Thyroid gland (tissue), 4 donors: ENCODE measurements around the gene SLC9A7. TPM values are rescaled to one million over a fixed set of nuclear protein-coding genes. Genes with fewer than 3 reads are reported as not detected.
"Not testable (repeated sequence)": the region's sequence is repeated elsewhere in the genome, so short reads cannot be mapped to it uniquely, and the experiment has no call there.

Experiments used
- DNase-seq, 2 donors: peaks; one replicate each; pipeline ENCODE4 v3.0.0-alpha.2; 2019
- H3K27ac ChIP-seq, 3 donors: fragments of 200-600 bp; sonication (generic); 1 replicate in 2 of 3; 2 replicates in 1 of 3; pipeline ENCODE4 v1.5.1; 2016 to 2019; ENCODE audit warnings: mild to moderate bottlenecking in 1 of 3, moderate library complexity in 1 of 3
- H3K27me3 ChIP-seq: fragments of 200-600 bp; sonication (generic); one replicate; pipeline ENCODE4 v1.5.1; 2019
- H3K36me3 ChIP-seq, 2 donors: fragments of 200-600 bp; sonication (generic); one replicate each; pipeline ENCODE4 v1.5.1; 2016 to 2019
- H3K4me1 ChIP-seq, 2 donors: fragments of 200-600 bp; sonication (generic); one replicate each; pipeline ENCODE4 v1.5.1; 2017 to 2019
- H3K4me3 ChIP-seq, 3 donors: fragments of 200-600 bp; sonication (generic); replicated peaks in 1 of 3; 1 replicate in 2 of 3; 2 replicates in 1 of 3; pipeline ENCODE4 v1.5.1; 2016; ENCODE audit warnings: mild to moderate bottlenecking in 1 of 3
- H3K9me3 ChIP-seq: fragments of 200-600 bp; sonication (generic); one replicate; pipeline ENCODE4 v1.5.1; 2017
- CTCF ChIP-seq, 6 experiments: fragments of 200-600 bp in 3 of 6; fragments of 450-650 bp in 3 of 6; sonication (generic) in 3 of 6; IDR thresholded peaks; one replicate each; pipeline ENCODE4 v1.5.1; 2016 to 2019; ENCODE audit warnings: antibody characterized with exemption in 6 of 6, mild to moderate bottlenecking in 2 of 6, inconsistent platforms in 1 of 6, moderate library complexity in 1 of 6
- POLR2A ChIP-seq, 2 donors: fragments of 450-650 bp; IDR thresholded peaks; one replicate each; pipeline ENCODE4 v1.6.1; 2017; ENCODE audit warnings: antibody characterized with exemption in 2 of 2, mild to moderate bottlenecking in 2 of 2, moderate library complexity in 1 of 2
- WGBS, 2 donors: methylation state at CpG; one replicate each; pipeline ENCODE4 v1.1.5; 2017; 5-methylcytosine and 5-hydroxymethylcytosine counted together
- intact Hi-C: fragments of 100-400 bp; cut with DNase I; formaldehyde crosslinking; loops from one replicate; pipeline ENCODE4 v1.15.1; 2023
- total RNA-seq, 4 donors: library from RNA; depleted of rRNA; stranded (reverse); fragments of >200 nt; gene quantifications; one replicate each; pipeline ENCODE4 v1.2.3, GENCODE V29; 2016

SLC9A7 gene
- total RNA-seq, 4 donors from 2014 or later: 18.4 to 35.5 (median 26.3) TPM

GRCh38 chrX:46727441-46727840, 31.5 kb downstream of the SLC9A7 start:
- intact Hi-C loops: no loop called here
- no peaks in the 10 kb centered on the region for H3K36me3 ChIP-seq
- TF ChIP-seq POLR2A (IDR thresholded peaks at IDR 0.05) (no peak), CTCF (IDR thresholded peaks at IDR 0.05) (no peak)
- no peak overlapping the region for H3K4me3 ChIP-seq
- H3K9me3 ChIP-seq: no peaks in the 10 kb centered on the region
- no peak for DNase-seq
- no peaks in the 10 kb centered on the region for H3K27me3 ChIP-seq
- 76 to 87% methylated on average over 5 of the region's 5 CpGs for WGBS, 2 donors
- no peak overlapping the region for H3K27ac ChIP-seq
- H3K4me1 ChIP-seq: no peaks in the 10 kb centered on the region

GRCh38 chrX:46723569-46723927, 35.4 kb downstream of the SLC9A7 start:
- H3K27ac ChIP-seq, H3K9me3 ChIP-seq, DNase-seq, H3K4me3 ChIP-seq, H3K27me3 ChIP-seq, H3K36me3 ChIP-seq, intact Hi-C loops, H3K4me1 ChIP-seq: not testable (repeated sequence)
- WGBS, 2 donors: 87 to 95% methylated on average over 2 of the region's 3 CpGs

- WGBS, 2 donors: 87 to 91% methylated on average over 7 of the region's 7 CpGs
- no peaks in the 10 kb centered on the region for H3K9me3 ChIP-seq
- no peaks in the 10 kb centered on the region for H3K36me3 ChIP-seq
- intact Hi-C loops: no loop called here
- no peaks in the 10 kb centered on the region for H3K4me1 ChIP-seq
- TF ChIP-seq CTCF (IDR thresholded peaks at IDR 0.05): no peak
- TF ChIP-seq POLR2A (IDR thresholded peaks at IDR 0.05): no peak
- no peak overlapping the region for H3K27ac ChIP-seq
- no peak for DNase-seq
- no peak overlapping the region for H3K4me3 ChIP-seq
- H3K27me3 ChIP-seq: no peaks in the 10 kb centered on the region
These were observed 36.0 kb downstream of the SLC9A7 start for GRCh38 chrX:46722742-46723568.

- H3K4me1 ChIP-seq: no peaks in the 10 kb centered on the region
- H3K27ac ChIP-seq: no peak overlapping the region
- no peaks in the 10 kb centered on the region for H3K27me3 ChIP-seq
- H3K9me3 ChIP-seq: no peaks in the 10 kb centered on the region
- no peak overlapping the region for H3K4me3 ChIP-seq
- WGBS, 2 donors: 84 to 90% methylated on average over 3 of the region's 3 CpGs
- intact Hi-C loops: no loop called here
- TF ChIP-seq POLR2A (IDR thresholded peaks at IDR 0.05) (no peak), CTCF (IDR thresholded peaks at IDR 0.05) (no peak)
- H3K36me3 ChIP-seq: no peaks in the 10 kb centered on the region
- no peak for DNase-seq
These were observed 42.1 kb downstream of the SLC9A7 start for GRCh38 chrX:46716796-46717195.

GRCh38 chrX:46715997-46716396, 42.9 kb downstream of the SLC9A7 start:
- Histone ChIP-seq H3K9me3 (no peaks in the 10 kb centered on the region), H3K4me1 (no peaks in the 10 kb centered on the region), H3K4me3 (no peak overlapping the region), H3K36me3 (no peaks in the 10 kb centered on the region), H3K27ac (no peak overlapping the region), H3K27me3 (no peaks in the 10 kb centered on the region)
- DNase-seq: no peak
- WGBS, 2 donors: 100% methylated on average over 1 of the region's 1 CpG
- TF ChIP-seq POLR2A (IDR thresholded peaks at IDR 0.05) (no peak), CTCF (IDR thresholded peaks at IDR 0.05) (no peak)
- intact Hi-C loops: no loop called here
